GM19025 (cell line): ENCODE results near the gene ABCA7.
A peak's percentile ranks its signal among the peaks of the same experiment; 100 is the strongest.

Source experiments
- ATAC-seq: cut with Tn5 transposase; IDR thresholded peaks from one replicate; pipeline ENCODE4 v1.9.1; 2021; ENCODE audit warnings: mild to moderate bottlenecking, low read depth, moderate library complexity; ENCODE audit not compliant: unreplicated experiment

Gene ABCA7

GRCh38 chr19:1068009-1069001 is 28.4 kb downstream of the ABCA7 start:
- no peak for ATAC-seq

DNA sequence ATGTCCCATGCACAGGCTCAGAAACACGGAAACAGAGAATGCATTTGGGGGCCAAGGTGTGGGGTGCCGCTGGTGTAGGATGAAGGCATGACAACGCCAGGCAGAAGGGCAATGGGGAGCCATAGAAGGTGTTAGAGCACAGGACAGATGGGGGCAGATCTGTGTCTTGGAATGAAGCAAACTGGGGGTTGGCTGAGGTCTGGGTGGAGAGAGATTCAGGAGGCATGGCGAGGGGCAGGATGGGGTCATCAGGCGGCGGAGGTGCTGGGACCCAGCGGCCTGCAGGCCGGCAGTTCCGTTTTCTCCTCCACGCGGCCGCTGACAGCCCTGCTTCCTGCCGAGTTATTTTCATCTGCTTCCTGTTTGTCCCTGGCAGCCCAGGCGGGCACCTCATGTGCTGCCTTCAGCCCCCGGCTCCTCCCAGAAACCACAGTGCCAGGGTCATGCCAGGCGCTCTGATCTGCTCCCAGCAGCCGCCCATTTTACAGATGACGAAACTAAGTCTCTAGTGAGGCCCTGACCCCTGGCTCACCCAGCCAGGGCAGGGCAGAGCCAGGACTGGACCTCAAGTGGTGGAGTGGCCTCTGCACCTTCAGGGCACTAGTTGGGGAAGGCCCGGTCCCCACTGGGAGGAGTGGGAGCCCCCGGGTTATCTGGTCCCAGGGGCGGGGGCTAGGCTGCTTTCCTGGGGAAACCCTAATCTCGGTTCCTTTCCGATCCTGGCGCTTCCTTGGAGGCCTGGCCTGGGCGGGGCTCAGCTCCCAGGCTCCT is 29.3 kb downstream of the ABCA7 start:
- ATAC-seq = no peak

DNA sequence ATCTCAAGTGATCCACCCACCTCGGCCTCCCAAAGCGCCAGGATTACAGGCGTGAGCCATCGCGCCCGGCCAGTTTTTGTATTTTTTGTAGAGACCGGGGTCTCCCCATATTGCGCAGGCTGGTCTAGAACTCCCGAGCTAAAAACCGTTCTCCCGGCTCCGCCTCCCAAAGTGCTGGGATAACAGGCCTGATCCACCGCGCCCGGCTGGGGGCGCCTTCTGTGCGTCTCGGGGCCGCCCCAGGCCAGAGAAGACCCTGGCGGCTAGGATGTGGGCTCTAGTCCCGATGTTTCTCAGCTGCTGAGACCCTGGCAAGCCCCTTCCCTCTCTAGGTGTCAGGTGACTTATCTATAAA is 30.6 kb downstream of the ABCA7 start:
- no peak for ATAC-seq

DNA sequence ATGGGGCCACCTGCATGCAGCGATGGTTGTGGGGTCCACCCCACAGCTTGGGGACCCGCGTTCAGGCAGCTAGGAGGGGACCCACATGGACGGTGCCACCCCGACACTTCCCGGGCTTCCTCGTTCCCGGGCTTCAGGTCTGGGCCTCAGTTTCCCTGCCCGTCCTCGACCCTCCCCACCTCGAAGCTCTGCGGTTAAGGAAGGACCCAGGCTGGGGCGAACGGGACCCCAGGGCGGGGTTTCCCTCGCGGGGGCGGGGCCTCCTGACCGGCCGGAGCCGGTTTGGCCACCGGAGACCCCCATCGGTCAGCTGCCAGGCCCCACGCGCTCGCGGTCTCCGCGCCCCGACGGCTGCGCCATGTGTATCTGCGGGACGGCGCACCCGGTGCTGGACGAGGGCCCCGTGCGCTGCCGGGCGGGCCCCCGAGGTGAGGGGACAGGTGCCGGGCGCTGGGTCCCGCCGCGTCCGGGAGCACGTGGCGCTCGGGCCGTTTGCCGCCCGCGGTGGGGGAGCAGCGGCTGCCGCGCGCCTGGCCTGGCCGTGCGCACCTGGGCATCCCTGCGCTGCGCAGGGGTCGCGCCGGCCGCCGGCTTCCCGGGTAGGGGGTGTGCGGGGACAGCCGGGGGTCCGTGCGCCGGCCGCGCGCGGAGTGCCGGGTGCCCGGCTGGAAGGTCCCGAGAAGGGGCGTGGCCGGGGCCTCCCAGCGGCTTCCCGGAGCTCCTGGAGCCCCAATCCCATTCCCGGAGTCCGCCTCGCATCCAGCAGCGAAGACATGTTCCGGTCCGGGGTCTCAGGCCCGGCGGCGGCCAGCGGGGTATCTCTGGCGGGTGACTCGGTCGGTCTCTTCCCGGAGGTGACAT is 31.3 kb downstream of the ABCA7 start:
- ATAC-seq = no peak

- no peak for ATAC-seq
These were observed 32.6 kb downstream of the ABCA7 start for GRCh38 chr19:1072371-1073015.

DNA sequence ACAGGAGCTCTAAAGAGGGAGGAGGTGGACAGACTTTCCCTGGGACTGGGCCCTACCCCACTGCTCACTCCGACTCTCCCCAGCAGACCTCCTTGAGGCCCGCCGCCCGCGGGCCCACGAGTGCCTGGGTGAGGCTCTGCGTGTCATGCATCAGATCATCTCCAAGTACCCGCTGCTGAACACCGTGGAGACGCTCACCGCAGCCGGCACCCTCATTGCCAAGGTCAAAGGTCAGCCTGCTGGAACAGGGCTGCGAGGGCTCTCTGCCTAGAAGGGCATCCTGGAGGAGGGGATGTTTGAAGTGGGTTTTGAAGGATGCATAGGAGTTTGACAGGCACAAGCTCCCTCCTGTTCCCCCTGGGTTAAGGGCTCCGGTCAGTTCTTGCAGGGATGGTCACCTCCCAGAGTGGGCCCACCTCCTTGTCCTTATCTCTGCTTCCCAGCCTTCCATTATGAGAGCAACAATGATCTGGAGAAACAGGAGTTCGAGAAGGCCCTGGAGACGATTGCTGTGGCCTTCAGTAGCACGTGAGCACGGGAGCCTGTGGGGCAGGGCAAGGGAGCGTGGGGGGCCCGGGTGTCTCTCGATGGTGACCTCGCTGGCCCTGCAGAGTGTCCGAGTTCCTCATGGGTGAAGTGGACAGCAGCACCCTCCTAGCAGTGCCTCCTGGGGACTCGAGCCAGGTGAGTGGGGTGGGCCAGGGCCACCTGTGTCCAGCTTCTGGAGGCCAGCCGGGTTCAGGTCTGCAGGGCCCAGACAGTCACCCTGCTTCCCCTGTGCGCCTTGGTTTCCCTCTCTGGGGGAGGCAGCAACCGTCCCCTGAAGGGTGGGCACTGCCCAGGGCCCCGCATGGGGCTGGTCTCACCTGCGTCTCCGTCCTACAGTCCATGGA is 33.4 kb downstream of the ABCA7 start:
- ATAC-seq = no peak

DNA sequence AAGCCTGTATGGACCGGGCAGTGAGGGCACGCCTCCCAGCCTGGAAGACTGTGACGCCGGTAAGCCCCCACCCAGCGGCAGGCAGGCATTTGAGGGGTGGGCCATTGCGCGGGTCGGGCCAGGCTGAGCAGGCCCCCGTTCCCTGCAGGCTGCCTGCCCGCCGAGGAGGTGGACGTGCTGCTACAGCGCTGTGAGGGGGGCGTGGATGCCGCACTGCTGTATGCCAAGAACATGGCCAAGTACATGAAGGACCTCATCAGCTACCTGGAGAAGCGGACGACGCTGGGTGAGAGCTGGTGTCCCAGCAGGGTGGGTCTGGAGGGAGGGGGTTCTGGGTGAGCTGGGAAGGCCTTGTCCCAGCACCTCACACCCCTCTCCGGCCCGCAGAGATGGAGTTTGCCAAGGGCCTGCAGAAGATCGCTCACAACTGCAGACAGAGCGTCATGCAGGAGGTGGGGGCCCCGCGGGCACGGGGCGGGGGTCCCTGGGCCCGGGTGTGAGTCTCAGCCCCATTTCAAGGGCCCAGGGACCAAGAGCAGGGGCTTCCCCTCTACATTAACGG is 34.1 kb downstream of the ABCA7 start:
- no peak for ATAC-seq

DNA sequence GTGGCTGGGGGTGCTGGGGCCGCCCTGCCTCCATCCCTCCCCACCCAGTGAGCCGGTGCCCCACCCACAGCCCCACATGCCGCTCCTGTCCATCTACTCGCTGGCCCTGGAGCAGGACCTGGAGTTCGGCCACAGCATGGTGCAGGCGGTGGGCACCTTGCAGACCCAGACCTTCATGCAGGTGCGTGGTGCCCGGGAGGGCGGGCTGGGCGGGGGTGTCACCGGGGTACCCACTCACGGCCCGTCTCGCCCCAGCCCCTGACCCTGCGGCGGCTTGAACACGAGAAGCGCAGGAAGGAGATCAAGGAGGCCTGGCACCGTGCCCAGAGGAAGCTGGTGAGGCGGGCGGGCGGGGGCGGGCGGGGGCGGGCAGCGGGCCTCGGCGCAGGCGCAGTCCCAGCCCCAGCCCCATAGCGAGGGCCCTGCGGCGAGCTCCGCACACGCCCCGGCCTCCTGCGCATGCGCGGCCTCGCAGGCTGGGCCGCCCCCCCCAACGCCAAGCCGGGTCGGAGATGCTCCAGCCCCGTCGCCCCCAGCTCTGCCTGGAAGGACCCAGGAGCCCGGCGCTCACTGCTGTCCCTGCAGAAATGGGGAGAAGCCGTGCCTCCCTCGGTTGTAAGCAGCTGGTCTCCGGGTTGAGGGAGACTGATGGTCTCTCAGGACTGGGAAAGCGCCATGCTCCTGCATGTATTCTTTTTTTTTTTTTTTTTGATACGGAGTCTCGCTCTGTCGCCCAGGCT is 34.8 kb downstream of the ABCA7 start:
- ATAC-seq = no peak

GRCh38 chr19:1076046-1076386 is 36.1 kb downstream of the ABCA7 start:
- ATAC-seq = no peak

- ATAC-seq = peak; percentile 67
These were observed 37.0 kb downstream of the ABCA7 start for GRCh38 chr19:1076951-1077350.

DNA sequence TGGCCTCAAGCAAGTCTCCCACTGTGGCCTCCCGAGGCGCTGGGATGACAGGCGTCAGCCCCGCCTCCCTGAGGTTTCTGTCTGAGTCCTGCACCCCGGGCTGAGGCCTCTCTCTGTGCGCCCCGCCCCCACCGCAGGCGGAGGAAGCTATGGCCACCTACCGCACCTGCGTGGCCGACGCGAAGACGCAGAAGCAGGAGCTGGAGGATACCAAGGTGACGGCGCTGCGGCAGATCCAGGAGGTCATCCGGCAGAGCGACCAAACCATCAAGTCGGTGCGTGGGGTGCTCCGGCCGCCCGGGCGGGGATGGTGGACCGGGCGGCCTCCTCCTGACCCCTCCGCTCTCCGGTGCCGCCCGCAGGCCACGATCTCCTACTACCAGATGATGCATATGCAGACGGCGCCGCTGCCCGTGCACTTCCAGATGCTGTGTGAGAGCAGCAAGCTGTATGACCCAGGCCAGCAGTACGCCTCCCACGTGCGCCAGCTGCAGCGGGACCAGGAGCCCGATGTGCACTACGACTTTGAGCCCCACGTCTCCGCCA is 39.7 kb downstream of the ABCA7 start:
- ATAC-seq = no peak

- no peak for ATAC-seq
These were observed 40.7 kb downstream of the ABCA7 start for GRCh38 chr19:1080360-1081161.

GRCh38 chr19:1081301-1082164 is 41.6 kb downstream of the ABCA7 start:
- ATAC-seq = no peak

DNA sequence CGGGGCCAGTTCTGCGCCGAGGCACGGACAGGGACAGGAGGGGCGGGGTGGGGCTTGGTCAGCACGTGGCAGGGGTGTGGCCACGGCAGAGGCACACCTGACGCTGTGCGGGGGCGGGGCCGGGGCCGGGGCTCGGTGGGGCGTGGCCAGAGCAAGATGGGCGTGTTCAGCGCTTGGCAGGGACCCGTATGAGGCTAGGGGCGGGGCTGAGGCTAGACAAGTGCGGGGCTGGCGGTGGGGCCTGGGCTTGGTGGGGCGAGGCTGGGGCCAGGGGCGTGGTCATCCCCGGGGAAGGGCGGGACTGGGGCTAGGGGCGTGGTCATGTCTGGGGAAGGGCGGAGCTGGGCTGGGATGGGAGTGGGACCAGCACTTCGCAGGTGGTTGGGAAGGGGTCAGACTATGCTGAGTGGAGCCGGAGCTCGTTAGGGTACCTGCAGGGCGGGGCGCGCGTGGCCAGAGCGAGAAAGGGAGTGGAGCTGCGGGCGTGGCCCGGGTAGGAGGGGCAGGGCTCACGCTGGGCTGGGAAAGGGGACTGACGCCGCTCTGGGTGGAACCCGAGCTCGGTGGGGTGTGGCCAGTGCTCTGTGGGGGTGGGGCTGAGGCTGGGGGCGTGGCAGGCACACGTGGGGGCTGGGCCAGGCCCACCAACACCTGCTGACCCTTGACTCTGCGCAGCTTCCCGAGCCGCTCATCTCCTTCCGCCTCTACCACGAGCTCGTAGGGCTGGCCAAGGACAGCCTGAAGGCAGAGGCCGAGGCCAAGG is 42.4 kb downstream of the ABCA7 start:
- no peak for ATAC-seq

GRCh38 chr19:1082928-1083816 is 43.3 kb downstream of the ABCA7 start:
- ATAC-seq = no peak
